SK-MEL-5 (cell line): ENCODE measurements around the gene TPX2. TPM values are rescaled to one million over a fixed set of nuclear protein-coding genes. Genes with fewer than 3 reads are reported as not detected.
"Not testable (repeated sequence)": the region's sequence is repeated elsewhere in the genome, so short reads cannot be mapped to it uniquely, and the experiment has no call there.

Experiments used
- DNase-seq: peaks from one replicate; pipeline ENCODE4 v3.0.0-alpha.2; 2016; ENCODE audit warnings: low read depth, low spot score
- in situ Hi-C: cut with HindIII; loops from 2 replicates; pipeline ENCODE4 v1.10.0; 2016; ENCODE audit warnings: low sequenced_read_pairs, high pct_unique_total_duplicates, low pct_unique_long_range_greater_than_20kb
- total RNA-seq: library from RNA; depleted of rRNA; stranded (reverse); fragments of >200 nt; shearing (Covaris generic); gene quantifications from 2 replicates; pipeline ENCODE4 v1.2.3, GENCODE V29; 2014

Gene TPX2
- total RNA-seq, 1 experiment from 2014 or later: 74.2 TPM

GRCh38 chr20:31740656-31741323 lies 1.7 kb downstream of the TPX2 start:
- in situ Hi-C loops: no loop called here
- DNase-seq: no peak

GRCh38 chr20:31746068-31746878 lies 7.2 kb downstream of the TPX2 start:
- in situ Hi-C loops: no loop called here
- no peak for DNase-seq

GRCh38 chr20:31747028-31747427 lies 7.9 kb downstream of the TPX2 start:
- in situ Hi-C loops, DNase-seq: not testable (repeated sequence)

- no peak for DNase-seq
- in situ Hi-C loops: no loop called here
Measured at GRCh38 chr20:31747640-31748039, 8.6 kb downstream of the TPX2 start.

GRCh38 chr20:31749223-31749622 lies 10.1 kb downstream of the TPX2 start:
- in situ Hi-C loops: no loop called here
- DNase-seq: no peak

GRCh38 chr20:31751126-31751525 lies 12.0 kb downstream of the TPX2 start:
- in situ Hi-C loops: no loop called here
- DNase-seq: no peak

- DNase-seq: no peak
- in situ Hi-C loops: no loop called here
Measured at GRCh38 chr20:31757254-31757653, 18.2 kb downstream of the TPX2 start.

- DNase-seq: no peak
- in situ Hi-C loops: no loop called here
Measured at GRCh38 chr20:31758521-31758920, 19.4 kb downstream of the TPX2 start.

GRCh38 chr20:31758991-31759390 lies 19.9 kb downstream of the TPX2 start:
- in situ Hi-C loops: no loop called here

GRCh38 chr20:31759836-31760518 lies 20.9 kb downstream of the TPX2 start:
- in situ Hi-C loops: no loop called here

More at GRCh38 chr20:31758991-31759390, 19.9 kb downstream of the TPX2 start:
- DNase-seq: no peak

GRCh38 chr20:31760519-31761240 lies 21.6 kb downstream of the TPX2 start:
- DNase-seq: peak; percentile 68
- in situ Hi-C loops: no loop called here

More at GRCh38 chr20:31759836-31760518, 20.9 kb downstream of the TPX2 start:
- no peak for DNase-seq

- DNase-seq: peak; percentile 36
- in situ Hi-C loops: no loop called here
Measured at GRCh38 chr20:31764641-31765305, 25.7 kb downstream of the TPX2 start.

GRCh38 chr20:31767805-31768204 lies 28.7 kb downstream of the TPX2 start:
- in situ Hi-C loops: no loop called here
- DNase-seq: no peak

GRCh38 chr20:31769681-31770080 lies 30.6 kb downstream of the TPX2 start:
- DNase-seq: no peak
- in situ Hi-C loops: no loop called here

GRCh38 chr20:31770243-31770642 lies 31.2 kb downstream of the TPX2 start:
- DNase-seq: no peak
- in situ Hi-C loops: no loop called here

- DNase-seq: no peak
- in situ Hi-C loops: no loop called here
Measured at GRCh38 chr20:31774408-31774807, 35.3 kb downstream of the TPX2 start.

GRCh38 chr20:31780839-31781238 lies 41.7 kb downstream of the TPX2 start:
- in situ Hi-C loops: no loop called here
- no peak for DNase-seq
